ENCODE results near the gene CEP112.
"Not testable (repeated sequence)": the region's sequence is repeated elsewhere in the genome, so short reads cannot be mapped to it uniquely, and the experiment has no call there.

The CEP112 gene

DNA sequence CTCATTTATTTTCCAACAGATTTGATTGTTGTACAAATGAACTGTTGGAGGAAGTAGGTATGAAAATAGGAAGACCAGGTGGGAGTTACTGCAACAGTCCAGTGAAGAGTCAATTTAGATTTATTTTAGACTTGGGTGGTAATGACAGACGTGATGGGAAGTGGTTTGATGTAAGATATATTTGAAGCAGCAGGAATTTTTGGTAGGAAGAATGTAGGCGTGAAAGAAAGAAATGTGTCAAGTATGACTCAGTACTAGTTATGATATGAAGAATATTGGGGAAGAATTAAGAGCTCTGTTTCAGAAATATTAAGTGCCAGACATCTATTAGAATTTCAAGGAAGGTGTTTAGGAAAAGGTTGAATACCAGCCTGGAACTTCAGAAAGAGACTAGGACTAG, 382.6 kb downstream of the CEP112 start:
- DNase-seq = no peak

DNA sequence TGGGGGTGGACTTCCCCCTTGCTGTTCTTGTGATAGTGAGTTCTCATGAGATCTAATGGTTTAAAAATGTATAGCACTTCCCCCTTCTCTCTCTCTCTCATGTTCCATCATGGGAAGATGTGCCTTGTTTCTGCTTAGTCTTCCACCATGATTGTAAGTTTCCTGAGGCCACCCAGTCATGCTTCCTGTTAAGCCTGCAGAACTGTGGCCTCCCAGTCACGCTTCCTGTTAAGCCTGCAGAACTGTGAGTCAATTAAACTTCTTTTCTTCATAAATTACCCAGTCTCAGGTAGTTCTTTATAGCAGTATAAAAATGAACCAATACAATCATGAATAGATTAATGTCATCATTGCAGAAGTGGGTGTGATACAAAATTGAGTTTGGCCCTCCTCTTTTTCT, 383.4 kb downstream of the CEP112 start:
- not testable (repeated sequence) for DNase-seq

DNA sequence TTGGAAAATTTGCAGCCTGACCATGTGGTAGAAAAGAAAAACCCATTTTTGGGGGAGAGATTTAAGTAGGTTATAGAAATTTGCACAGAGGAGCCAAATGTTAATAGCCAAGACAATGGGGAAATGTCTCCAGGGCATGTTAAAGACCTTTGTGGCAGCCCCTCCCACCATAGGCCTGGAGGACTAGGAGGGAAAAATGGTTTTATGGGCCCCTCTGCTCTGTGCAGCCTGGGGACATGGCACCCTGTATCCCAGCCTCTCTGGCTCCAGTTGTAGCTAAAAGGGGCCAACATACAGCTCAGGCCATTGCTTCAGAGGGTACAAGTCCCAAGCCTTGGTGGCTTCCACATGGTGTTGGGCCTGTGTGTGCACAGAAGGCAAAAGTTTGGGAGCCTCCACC, 384.6 kb downstream of the CEP112 start:
- DNase-seq = no peak

DNA sequence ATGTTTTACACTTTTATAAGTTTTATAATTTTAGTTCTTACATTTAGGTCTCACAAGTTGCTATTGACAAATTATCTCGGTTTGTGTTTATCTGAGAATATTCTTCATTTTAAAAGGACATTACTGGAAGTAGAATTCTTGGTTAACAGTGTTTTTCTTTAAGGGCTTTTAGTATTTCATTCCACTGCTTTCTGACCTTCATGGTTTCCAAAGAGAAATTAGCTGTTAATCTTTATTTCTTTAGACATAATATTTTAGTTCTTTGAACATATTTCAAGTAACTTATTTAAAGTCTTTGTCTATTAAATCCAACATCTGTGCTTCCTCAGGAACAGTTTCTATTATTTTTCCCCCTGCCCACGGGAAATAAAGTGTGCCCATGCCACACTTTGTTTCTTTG, 390.4 kb downstream of the CEP112 start:
- no peak for DNase-seq

DNA sequence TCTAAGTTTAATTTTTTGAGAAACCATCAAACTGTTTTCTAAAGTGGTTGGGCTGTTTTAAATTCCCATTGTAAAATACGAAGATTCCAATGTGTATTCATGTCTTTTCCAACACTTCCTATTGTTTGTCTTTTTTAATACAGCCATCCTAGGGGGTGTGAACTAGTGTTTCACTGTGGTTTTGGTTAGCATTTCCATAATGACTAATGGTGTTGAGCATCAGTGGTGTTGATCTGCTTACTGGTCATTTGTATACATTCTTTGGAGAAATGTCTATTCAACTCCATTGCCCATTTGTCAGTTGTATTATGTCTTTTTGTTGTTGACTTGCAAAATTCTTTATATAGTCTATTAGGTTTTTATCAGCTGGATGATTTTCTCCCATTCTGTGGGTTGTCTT, 391.3 kb downstream of the CEP112 start:
- DNase-seq = no peak

DNA sequence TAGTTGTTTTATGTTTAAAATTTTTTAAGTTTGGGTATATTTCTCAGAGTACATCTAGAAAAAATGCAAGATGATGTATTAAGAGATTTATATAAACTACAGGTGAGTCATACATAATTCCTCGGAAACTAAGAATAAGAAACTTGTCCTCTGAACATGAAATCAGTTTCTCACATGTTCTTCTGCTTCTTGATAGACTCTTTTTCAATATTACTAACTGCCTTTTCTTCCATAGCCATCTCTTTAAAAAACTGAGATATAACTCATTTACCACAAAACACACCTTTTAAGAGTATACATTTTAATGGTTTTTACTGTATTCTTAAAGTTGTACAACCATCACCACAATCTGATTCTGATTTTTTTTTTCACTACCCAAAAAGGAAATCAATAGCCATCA, 392.1 kb downstream of the CEP112 start:
- no peak for DNase-seq

DNA sequence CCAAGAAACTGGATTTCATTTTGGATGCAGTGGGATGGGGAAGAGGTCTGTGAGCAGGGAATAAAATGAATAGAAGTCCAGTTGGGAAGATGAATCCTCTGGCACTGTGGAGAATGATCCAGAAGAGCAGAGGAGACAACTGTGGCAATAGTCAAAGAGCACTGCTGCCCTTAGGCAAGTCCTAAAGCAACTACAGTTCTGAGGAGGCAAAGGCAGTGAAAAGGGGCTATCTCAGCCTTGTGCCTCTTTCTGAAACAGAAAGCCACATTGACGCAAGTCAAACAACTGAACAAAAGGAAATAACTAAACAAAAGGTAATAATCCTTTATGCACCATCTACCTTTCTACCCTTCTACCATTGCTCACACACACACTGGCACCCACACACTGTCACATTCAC, 392.5 kb downstream of the CEP112 start:
- DNase-seq = no peak

DNA sequence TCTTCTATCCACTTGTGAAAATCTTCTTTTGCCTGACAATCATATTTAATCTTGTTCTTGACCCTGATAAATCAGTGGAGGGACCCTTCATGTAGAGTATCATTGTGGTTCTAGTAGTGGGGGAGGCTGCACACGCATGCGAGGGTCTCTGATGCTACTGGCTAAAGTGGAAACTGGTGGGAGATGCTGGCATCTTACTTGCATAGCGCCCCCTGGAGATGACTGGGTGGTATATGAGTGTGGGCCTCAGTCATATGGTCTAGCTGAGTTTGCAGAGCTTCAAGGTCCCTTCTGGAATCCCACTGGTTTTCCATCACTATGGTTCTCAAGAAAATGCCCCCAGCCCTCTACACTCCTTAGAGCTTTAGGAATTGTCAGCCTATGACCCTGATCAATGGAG, 394.1 kb downstream of the CEP112 start:
- no peak for DNase-seq

DNA sequence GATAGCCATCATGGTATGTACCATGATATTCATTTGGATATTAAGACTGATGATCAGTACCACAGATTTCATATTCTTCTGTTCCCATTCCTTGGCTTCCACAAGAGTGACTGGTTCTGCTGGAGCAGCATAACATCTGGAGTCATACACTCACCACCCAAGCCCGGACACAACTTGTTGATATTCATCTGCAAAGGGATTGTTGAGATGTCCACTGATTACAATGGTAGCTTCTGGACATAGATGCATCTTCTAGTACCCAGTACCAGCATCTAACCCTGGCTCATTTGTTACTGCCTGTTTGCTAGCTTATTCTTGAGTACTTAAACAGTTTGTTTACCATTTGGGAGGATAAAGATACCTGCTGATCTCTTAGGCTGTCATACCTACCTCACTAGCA, 394.8 kb downstream of the CEP112 start:
- DNase-seq = no peak

DNA sequence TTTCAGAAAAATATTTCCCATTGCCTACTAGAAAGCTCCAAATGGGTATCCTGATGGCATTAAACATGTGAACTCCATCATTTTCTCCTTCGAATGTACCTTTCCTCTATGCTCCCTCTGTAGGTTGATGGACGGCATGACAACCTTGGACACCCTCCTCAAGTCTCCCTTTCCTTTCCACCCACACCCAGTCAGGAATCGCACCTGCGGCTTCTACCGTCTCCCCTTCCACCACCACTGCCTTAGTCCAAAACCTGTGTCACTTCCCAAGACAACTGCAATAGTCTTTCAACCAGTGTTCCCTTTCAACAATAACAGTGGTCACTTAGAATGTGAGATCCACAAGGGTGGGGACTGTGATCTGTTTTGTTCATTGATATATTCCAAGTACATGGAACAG, 397.4 kb downstream of the CEP112 start:
- DNase-seq = no peak

DNA sequence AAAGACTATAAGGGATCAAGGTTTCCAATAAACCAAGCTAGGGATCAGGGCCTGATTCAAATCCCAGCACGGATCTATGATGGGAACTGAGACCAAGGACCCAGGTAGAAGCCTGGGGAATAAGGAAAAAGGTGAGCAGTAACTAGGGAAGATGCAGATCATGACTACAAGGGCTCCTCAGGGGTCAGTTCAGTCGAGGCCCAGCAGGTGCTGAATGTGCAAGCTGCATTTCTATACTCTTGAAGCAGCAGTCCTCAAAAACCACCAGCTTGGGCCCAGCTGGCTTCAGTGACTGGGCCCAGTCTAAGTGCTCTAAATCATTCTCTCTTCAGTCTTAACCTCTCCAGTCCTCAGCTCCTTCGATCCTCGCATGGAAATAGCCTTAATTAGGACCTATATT, 401.7 kb downstream of the CEP112 start:
- DNase-seq = no peak

DNA sequence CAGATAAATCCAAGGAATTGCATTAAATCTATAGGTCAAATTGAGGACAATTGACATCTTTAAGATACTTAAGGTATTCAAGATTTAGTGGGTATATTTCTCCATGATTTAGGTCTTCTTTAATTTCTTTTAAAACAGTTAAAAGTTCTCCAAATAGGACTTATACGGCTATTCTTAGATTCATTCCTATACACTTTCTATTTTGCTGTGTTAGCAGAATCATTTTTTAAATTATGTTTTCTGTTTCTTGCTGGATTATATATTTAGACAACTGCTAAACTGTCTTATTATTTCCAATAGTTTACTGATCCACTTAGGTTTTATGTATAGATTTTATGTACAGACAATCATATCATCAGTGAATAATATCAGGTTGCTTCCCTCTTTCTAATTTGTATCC, 404.4 kb downstream of the CEP112 start:
- no peak for DNase-seq

DNA sequence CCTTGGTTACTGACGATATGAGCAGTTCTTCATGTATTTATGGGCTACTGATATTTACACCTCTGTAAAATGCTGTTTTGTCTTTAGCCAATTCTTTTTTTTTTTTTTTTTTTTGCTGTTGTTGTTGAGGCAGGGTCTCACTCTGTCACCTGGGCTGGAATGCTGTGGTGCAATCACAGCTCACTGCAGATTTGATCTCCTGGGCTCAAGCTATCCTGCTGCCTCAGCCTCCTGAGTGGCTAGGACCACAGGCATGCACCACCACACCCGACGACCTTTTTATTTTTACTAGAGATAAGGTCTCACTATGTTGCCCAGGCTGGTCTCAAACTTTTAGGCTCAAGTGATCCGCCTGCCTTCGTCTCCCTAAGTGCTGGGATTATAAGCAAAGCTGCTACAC, 405.5 kb downstream of the CEP112 start:
- no peak for DNase-seq

DNA sequence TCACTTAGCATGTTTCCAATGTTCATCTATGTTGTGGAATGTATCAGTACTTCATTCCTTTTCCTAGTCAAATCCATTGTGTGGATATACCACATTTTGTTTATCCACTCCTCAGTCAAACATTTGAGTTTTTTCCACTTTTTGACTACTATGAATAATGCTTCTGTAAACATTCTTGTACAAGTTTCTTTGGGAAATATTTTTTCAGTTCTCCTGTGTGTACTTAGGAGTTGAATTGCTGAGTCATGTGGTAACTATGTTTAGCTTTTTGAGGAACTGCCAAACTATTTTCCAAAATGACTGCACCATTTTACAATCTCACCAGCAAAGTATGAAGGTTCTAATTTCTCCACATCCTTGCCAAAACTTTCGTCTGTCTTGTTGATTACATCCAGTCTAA, 406.8 kb downstream of the CEP112 start:
- DNase-seq = no peak

DNA sequence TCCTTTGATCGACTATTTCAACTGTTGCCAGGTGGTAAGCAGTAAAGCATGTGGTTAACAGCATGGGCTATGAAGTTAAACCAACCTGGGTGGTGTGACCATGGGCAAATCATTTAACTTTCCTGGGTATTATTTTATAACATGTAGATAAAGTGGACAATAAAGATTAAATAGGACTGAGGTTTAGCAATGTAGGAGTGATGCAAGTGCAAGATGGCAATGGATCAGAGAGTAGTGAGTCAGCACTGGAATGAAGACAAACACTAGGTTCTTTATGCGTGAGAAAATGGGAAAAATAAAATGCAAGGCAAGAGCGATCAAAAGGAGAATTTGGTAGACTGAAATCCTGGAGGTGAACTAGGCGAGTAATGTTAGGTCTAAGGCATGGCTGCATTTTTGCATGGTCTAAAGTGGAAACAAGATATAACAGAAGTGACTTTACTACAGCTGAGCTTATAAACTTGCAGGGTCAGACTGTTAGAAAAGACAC, 408.0 kb downstream of the CEP112 start:
- DNase-seq = no peak

DNA sequence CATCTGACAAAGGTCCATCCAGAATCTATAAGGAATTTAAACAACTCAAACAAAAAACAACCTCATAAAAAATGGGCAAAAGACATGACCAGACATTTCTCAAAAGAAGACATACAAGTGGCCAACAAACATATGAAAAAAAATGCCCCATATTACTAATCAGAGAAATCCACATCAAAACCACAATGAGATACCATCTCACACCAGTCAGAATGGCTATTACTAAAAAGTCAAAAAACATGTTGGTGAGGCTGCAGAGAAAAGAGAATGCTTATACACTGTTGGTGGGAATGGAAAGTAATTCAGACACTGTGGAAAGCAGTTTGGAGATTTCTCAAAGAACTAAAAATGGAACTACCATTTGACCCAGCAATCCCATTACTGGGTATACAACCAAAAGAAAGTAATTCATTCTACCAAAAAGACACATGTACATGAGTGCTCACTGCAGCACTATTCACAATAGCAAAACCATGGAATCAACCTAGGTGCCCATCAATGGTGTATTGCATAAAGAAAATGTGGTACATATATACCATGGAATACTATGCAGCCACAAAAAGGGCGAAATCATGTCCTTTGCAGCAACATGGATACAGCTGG, 409.7 kb downstream of the CEP112 start:
- not testable (repeated sequence) for DNase-seq

DNA sequence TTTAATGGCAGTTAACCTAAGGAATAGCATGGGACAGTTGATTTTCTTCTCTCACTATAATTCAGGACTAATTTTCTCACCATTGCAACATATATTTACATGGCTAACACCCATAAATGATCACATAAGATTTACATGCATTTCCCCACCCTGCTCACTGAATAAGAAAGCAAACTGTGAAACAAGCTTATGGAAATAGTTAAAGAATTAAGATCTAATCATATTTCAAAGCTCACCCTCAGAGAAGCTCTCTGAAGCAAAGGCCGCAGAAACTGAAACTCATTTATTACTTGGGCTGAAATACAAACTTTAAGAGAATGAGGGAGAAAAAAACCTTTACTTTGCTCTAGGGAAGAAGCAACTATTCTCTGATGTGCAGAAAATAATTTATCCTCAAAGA, 411.8 kb downstream of the CEP112 start:
- DNase-seq = no peak

DNA sequence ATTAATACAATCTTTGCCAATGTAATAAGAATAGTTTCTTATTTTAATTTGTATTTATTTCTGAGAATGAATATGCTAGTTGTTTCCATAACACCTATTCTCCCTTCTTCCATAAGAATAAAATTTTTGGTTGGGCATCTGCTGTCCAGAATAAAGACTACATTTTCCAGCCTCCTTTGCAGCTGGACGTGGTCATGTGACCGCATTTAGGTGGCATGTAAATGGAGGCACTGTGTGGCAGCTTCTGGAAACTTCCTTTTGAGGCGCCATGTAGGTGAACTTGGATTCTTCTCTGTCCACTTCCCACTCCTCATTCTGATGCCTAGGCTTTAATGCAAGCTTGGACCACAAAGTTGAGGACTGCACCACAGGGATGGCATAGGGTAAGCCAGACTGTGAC, 415.0 kb downstream of the CEP112 start:
- DNase-seq = no peak

DNA sequence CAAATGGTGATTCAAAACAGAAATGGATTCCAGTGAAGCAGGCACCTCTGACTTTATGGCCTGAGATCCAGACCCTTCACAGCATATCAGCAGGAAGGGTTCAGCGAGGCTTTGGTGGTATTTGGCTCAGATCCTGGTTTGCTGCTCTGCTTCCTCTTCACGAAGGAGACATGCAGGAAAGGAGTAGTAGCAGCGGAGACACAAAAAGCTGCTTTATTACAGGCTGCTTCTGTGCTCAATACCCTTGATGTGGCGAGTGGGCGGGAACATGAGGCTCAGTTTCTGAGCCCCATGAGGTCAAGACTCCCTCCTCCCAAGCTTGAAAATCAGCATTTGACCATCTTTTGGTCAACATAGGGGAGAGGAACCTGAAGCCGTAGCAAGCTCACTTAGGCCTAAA, 417.1 kb downstream of the CEP112 start:
- DNase-seq = no peak

DNA sequence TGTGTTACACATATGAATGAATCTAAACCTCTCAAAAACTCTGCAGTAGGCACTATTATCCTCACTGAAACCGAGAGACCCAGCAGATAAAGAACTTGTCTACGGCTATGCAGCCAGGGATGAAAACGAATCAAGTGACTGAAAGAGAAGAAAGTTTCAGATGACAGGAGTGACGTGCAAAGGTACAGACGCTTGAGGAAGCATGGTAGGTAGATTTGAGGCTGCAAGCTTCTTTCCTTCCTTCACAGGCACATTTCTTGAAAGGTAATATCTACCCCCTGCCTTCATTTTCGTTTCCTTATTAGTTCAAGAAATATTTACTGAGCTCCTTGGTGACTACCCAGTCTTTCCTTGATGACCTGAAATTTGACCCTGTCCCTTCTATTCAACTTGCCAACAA, 418.9 kb downstream of the CEP112 start:
- no peak for DNase-seq

DNA sequence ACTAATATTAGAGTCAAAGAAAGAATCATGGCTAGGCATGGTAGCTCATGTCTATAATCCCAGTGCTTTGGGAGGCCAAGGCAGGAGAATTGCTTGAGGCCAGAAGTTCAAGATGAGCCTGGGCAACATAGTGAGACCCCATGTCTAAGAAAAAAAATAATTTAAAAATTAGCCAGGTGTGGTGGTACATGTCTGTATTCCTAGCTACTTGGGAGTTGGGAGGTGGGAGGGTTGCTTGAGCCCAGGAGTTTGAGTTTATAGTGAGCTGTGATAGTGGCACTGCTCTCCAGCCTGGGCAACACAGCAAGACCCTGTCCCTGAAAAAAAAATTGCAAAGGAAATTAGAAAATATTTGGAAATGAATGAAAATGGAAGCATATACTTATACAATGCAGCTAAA, 420.2 kb downstream of the CEP112 start:
- DNase-seq = no peak

DNA sequence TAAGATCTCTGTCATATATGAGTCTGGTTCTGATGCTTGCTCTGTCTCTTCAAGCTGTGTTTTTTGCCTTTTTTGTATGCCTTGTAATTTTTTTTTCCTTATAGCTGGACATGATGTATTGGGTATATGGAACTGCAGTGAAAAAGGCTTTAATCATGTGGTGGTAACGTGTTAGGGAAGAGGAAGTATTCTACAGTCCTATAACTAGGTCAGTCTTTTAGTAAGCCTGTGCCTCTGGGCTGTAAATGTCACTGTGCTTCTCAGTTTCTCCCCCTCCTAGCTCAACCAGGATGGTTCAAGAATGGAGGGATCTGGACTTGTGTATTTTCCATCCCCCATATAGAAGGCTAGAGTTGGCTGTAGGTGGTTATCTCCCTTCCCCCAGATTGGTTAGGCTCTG, 428.1 kb downstream of the CEP112 start:
- DNase-seq = no peak

DNA sequence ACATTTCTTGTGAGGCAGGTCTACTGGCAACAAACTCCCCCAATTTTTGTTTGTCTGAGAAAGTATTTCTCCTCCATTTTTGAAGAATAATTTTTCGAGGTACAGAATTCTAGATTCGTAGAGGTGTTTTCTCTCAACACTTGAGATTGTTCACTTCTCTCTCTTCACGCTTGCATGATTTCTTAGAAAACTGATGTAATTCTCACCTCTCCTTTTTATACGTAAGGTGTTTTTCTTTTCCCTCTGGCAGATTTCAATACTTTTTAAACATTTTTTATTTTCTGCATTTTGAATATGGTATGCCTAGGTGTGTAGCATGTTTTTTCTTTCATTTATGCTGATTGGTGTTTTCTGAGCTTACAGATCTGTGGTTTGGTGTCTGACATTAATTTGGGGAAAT, 429.0 kb downstream of the CEP112 start:
- DNase-seq = no peak

DNA sequence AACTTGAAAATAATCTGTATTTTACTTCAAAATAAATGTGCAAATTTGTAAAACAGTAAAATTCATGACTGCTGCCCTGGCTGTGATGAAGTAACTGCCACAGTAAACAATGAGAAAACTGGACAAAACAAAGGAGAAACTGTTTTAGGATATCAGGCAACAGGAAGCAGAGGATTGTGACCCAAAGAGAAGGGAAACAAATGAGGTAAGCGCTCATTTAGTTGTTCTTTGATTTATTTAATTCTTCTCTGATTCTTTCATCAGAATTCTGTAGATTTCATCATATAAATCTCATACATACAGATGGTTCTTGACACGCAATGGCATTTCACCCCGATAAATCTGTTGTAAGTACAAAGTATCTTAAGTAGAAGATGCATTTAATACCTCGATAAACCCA, 432.4 kb downstream of the CEP112 start:
- DNase-seq = no peak

DNA sequence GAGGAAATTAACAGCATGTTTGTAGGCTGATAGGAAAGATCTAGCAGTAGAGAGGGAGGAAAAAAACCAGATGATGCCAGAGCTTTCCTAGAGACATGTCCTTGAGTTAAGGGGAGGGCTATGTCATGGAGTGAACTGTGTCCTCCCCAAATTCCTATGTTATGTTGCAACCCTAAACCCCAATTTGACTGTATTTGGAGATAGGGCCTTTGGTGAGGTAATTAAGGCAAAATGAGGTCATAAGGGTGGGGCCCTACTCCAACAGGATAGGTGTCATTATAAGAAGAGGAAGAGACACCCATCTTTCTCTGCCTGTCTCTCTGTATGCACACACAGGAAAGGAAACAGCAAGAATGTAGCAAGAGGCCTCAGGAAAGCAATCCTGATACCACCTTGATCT, 435.2 kb downstream of the CEP112 start:
- no peak for DNase-seq

DNA sequence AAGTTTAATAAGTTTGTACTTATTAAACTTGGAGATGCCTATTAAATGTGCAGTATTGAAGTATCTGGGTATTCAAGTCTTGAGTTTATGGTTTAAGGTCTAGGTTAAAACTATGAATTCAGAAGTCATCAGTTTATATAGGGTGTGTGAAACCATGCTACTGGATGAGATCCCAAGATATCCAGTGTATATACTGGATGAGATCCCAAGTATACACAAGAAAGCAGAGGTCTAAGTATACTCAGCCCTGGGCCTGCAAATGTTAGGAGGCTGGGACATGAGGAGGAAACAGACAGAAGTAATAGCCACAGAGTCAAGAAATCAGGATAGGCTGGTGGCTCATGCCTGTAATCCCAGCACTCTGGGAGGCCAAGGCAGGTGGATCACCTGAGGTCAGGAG, 436.1 kb downstream of the CEP112 start:
- no peak for DNase-seq

All from NCI-H2029 (cell line).